Astrocyte (in vitro differentiated cells and primary cell): ENCODE results near the gene C3orf52.

ENCODE experiments used
- EZH2 ChIP-seq: IDR thresholded peaks from 2 replicates; pipeline ENCODE4 v1.6.1; 2012; ENCODE audit warnings: mild to moderate bottlenecking, low read length, inconsistent platforms; ENCODE audit not compliant: insufficient read depth
- TF ChIP-seq, protein P1 (sequence below): IDR thresholded peaks from 2 replicates; pipeline ENCODE4 v1.5.1; 2011; ENCODE audit warnings: low read depth, mild to moderate bottlenecking, inconsistent platforms, low read length, moderate library complexity; ENCODE audit not compliant: insufficient read depth

DNA sequence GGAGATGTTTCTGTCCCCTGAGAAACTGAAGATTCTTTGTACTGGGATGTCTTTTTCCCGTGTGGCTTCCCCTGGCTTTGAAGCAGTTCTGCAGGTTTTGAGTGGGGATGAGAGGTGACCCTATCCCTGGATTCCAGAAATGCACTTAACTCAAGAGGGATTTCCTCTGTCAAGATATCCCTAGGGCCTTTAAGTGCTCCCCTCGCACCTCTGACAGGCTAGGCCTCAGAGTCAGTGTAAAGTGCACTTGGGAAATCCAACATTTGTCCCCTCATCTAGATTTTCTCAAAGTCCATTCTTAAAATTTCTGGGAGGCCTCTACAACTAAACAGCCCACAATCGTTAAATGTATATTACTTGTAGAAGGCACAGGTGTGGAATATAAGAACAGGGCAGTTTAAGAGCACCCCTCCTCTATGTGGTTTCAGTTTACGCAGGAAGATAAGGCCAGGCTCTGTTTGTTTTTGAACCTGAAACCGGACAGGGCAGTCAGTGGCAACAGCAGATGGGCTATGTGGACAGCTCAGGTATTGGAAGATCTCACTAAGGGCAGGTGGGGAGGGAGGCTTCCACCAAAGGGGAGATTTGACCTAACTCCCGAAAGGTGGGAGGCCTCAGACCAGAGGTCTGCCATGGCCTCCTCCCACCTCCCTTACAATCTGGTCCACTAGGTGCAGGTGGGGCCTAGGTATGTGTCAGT lies 4.8 kb downstream of the C3orf52 start:
- TF ChIP-seq EZH2 = no peak
- TF ChIP-seq, protein P1, sequence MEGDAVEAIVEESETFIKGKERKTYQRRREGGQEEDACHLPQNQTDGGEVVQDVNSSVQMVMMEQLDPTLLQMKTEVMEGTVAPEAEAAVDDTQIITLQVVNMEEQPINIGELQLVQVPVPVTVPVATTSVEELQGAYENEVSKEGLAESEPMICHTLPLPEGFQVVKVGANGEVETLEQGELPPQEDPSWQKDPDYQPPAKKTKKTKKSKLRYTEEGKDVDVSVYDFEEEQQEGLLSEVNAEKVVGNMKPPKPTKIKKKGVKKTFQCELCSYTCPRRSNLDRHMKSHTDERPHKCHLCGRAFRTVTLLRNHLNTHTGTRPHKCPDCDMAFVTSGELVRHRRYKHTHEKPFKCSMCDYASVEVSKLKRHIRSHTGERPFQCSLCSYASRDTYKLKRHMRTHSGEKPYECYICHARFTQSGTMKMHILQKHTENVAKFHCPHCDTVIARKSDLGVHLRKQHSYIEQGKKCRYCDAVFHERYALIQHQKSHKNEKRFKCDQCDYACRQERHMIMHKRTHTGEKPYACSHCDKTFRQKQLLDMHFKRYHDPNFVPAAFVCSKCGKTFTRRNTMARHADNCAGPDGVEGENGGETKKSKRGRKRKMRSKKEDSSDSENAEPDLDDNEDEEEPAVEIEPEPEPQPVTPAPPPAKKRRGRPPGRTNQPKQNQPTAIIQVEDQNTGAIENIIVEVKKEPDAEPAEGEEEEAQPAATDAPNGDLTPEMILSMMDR = no peak
